Endothelial cell of umbilical vein (primary cell): Measurements from ENCODE around the gene UBXN2A. TPM values are rescaled to one million over a fixed set of nuclear protein-coding genes. Genes with fewer than 3 reads are reported as not detected.

ENCODE experiments used
- BruUV-seq: library from RNA; stranded (reverse); fragments of 400-500 nt; replicated peaks from 2 replicates; lab custom pipeline; 2021; lab: Mats Ljungman, UMichigan
- CTCF ChIA-PET: fragments of 300-600, 350-600 bp; sonication (Branson Sonifier 250); formaldehyde crosslinking; loops from one replicate; lab custom pipeline; 2021; ENCODE audit warnings: antibody characterized with exemption, inconsistent platforms; lab: Charles Lee
- POLR2A ChIA-PET: fragments of 300-600, 350-600 bp; sonication (Branson Sonifier 250); formaldehyde crosslinking; loops from one replicate; lab custom pipeline; 2021; ENCODE audit warnings: antibody characterized with exemption, inconsistent platforms; lab: Charles Lee
- DNase-seq: peaks from one replicate; pipeline ENCODE4 v3.0.0-alpha.2; 2011; ENCODE audit warnings: low read depth, low spot score
- FAIRE-seq: peaks from 2 replicates; lab custom pipeline; 2011; peaks lifted over from hg19 to GRCh38; lab: Jason Lieb, UNC
- H2AFZ ChIP-seq: 2 replicates; pipeline ENCODE4 v1.6.0; 2012; ENCODE audit warnings: low read depth, low read length, control low read depth, inconsistent platforms
- H3K27ac ChIP-seq: 2 replicates; pipeline ENCODE4 v1.5.1; 2011; ENCODE audit warnings: low read depth, mild to moderate bottlenecking, control low read depth, low read length, moderate library complexity; ENCODE audit not compliant: insufficient read depth
- H3K27me3 ChIP-seq, 2 experiments: 2 replicates each; pipeline versions ENCODE4 v1.6.0 to v1.6.1; 2011; ENCODE audit warnings: low read length in 2 of 2, mixed read lengths in 1 of 2; ENCODE audit not compliant: control insufficient read depth in 2 of 2, insufficient read depth in 2 of 2
- H3K36me3 ChIP-seq, 2 experiments: 2 replicates in 1 of 2; 3 replicates in 1 of 2; pipeline ENCODE4 v1.5.1; 2011; ENCODE audit warnings: low read length in 2 of 2, mild to moderate bottlenecking in 1 of 2, moderate library complexity in 1 of 2; ENCODE audit not compliant: control insufficient read depth in 2 of 2, insufficient read depth in 2 of 2; ENCODE audit errors: extremely low read depth in 1 of 2
- H3K4me1 ChIP-seq: 3 replicates; pipeline ENCODE4 v1.5.1; 2011; ENCODE audit warnings: mild to moderate bottlenecking, low read length; ENCODE audit not compliant: control insufficient read depth, insufficient read depth; ENCODE audit errors: extremely low read depth
- H3K4me2 ChIP-seq: 2 replicates; pipeline ENCODE4 v1.6.1; 2011; ENCODE audit warnings: low read length, control low read depth, mixed read lengths; ENCODE audit not compliant: insufficient read depth
- H3K4me3 ChIP-seq, 3 experiments: fragments of 200-600 bp in 1 of 3; sonication (generic), shearing (Covaris generic) in 1 of 3; replicated peaks in 1 of 3; 2 replicates each; pipeline ENCODE4 v1.5.1; 2011 to 2016; ENCODE audit warnings: control low read depth in 3 of 3, low read length in 3 of 3, mild to moderate bottlenecking in 2 of 3, inconsistent platforms in 1 of 3, low read depth in 1 of 3, moderate library complexity in 1 of 3; ENCODE audit not compliant: insufficient read depth in 1 of 3
- H3K79me2 ChIP-seq: 2 replicates; pipeline ENCODE4 v1.6.0; 2012; ENCODE audit warnings: low read length, inconsistent platforms; ENCODE audit not compliant: control insufficient read depth, insufficient read depth
- H3K9ac ChIP-seq: replicated peaks from 2 replicates; pipeline ENCODE3; 2011; ENCODE audit warnings: low read length, control low read depth; ENCODE audit not compliant: insufficient read depth; ENCODE audit errors: extremely low read depth
- H3K9me1 ChIP-seq: replicated peaks from 3 replicates; pipeline ENCODE4 v1.6.0; 2011; ENCODE audit warnings: mild to moderate bottlenecking, low read length; ENCODE audit not compliant: control insufficient read depth, insufficient read depth; ENCODE audit errors: extremely low read depth
- H3K9me3 ChIP-seq: replicated peaks from 2 replicates; pipeline ENCODE4 v1.5.1; 2012; ENCODE audit warnings: low read length, inconsistent platforms; ENCODE audit not compliant: control insufficient read depth, insufficient read depth
- H4K20me1 ChIP-seq: replicated peaks from 2 replicates; pipeline ENCODE3; 2011; ENCODE audit warnings: mild to moderate bottlenecking, low read length; ENCODE audit not compliant: control insufficient read depth, insufficient read depth; ENCODE audit errors: extremely low read depth
- CTCF ChIP-seq, 2 donors: IDR thresholded peaks; 1 replicate in 1 of 2; 2 replicates in 1 of 2; pipeline ENCODE4 v1.5.1; 2011; ENCODE audit warnings: low read length in 2 of 2, mild to moderate bottlenecking in 2 of 2, moderate library complexity in 2 of 2, control low read depth in 1 of 2, inconsistent platforms in 1 of 2, low read depth in 1 of 2; ENCODE audit not compliant: insufficient read depth in 1 of 2; ENCODE audit errors: extremely low read depth in 1 of 2
- EZH2 ChIP-seq: IDR thresholded peaks from 2 replicates; pipeline ENCODE4 v1.6.1; 2012; ENCODE audit warnings: borderline replicate concordance, low read depth, mild to moderate bottlenecking, moderate library complexity, low read length, inconsistent platforms; ENCODE audit not compliant: severe bottlenecking
- FOS ChIP-seq: IDR thresholded peaks from 2 replicates; pipeline ENCODE4 v1.6.1; 2011; ENCODE audit warnings: mild to moderate bottlenecking, low read length, moderate library complexity, borderline replicate concordance; ENCODE audit not compliant: insufficient read depth
- GATA2 ChIP-seq: IDR thresholded peaks from 2 replicates; pipeline ENCODE4 v1.7.0; 2011; ENCODE audit warnings: low read depth, mild to moderate bottlenecking, moderate library complexity, mixed read lengths, low read length; ENCODE audit not compliant: insufficient read length, insufficient read depth
- JUN ChIP-seq: IDR thresholded peaks from 2 replicates; pipeline ENCODE4 v1.6.1; 2011; ENCODE audit warnings: borderline replicate concordance, low read depth; ENCODE audit not compliant: insufficient read length, insufficient read depth
- MAX ChIP-seq: IDR thresholded peaks from 2 replicates; pipeline ENCODE4 v1.6.1; 2011; ENCODE audit not compliant: insufficient read depth, insufficient read length
- MYC ChIP-seq: IDR thresholded peaks from one replicate; pipeline ENCODE4 v1.6.1; 2011; ENCODE audit warnings: mild to moderate bottlenecking, low read depth, low read length
- POLR2A ChIP-seq: IDR thresholded peaks from 2 replicates; pipeline ENCODE4 v1.6.1; 2012; ENCODE audit warnings: low read depth, mild to moderate bottlenecking, control low read depth, low read length
- POLR2AphosphoS5 ChIP-seq: IDR thresholded peaks from 2 replicates; pipeline ENCODE4 v1.6.1; 2012; ENCODE audit warnings: low read depth, mild to moderate bottlenecking, control low read depth, low read length, moderate library complexity; ENCODE audit not compliant: insufficient read depth
- dilution Hi-C: fragments of 300-500 bp; cut with MboI; formaldehyde crosslinking; loops from one replicate; pipeline ENCODE4 v1.15.0; 2019; ENCODE audit warnings: low sequenced_read_pairs; ENCODE audit not compliant: extremely low pct_ligation_motif_present
- intact Hi-C: fragments of 100-400 bp; cut with micrococcal nuclease; formaldehyde crosslinking; loops from one replicate; pipeline ENCODE4 v1.10.0; 2022
- polyA plus RNA-seq, 4 experiments: library from polyadenylated mRNA; depleted of rRNA in 3 of 4; stranded (reverse) in 3 of 4; unstranded in 1 of 4; fragments of >200 nt; gene quantifications; 2 replicates each; pipeline versions ENCODE4 v1.2.1 to v1.2.3, GENCODE V29; 2011 to 2012; ENCODE audit warnings: missing spikeins in 1 of 4
- total RNA-seq: library from RNA; stranded (reverse); gene quantifications from 2 replicates; pipeline ENCODE4 v1.2.3, GENCODE V29; 2021

Gene UBXN2A
- total and polyA plus RNA-seq, 2 donors (not counting 3 experiments of a cell fraction or from before 2014, with no cell fraction given): 3.6 to 19.0 TPM

GRCh38 chr2:24038786-24039499 lies 98.7 kb downstream of the UBXN2A start:
- Histone ChIP-seq H4K20me1 (no peaks in the 10 kb centered on the region), H3K9me3 (no peaks in the 10 kb centered on the region), H3K36me3 (peaks cover 7 to 12% of the 10 kb centered on the region in 2 experiments), H3K9ac (no peak overlapping the region), H3K4me1 (no peaks in the 10 kb centered on the region), H3K27ac (no peak overlapping the region), H3K27me3 (no peaks in the 10 kb centered on the region), H3K4me2 (no peak overlapping the region), H3K4me3 (no peak overlapping the region), H3K79me2 (peaks cover 25% of the 10 kb centered on the region), H2AFZ (no peak overlapping the region), H3K9me1 (no peaks in the 10 kb centered on the region)
- FAIRE-seq (no peak), DNase-seq (no peak)
- dilution Hi-C loops: no loop called here
- intact Hi-C loops: no loop called here
- TF ChIP-seq POLR2A (no peak), EZH2 (no peak), MYC (no peak), POLR2AphosphoS5 (no peak)
- BruUV-seq: no TSS peak
- POLR2A ChIA-PET: no interaction called here
- CTCF ChIA-PET: no interaction called here

- Histone ChIP-seq H3K4me1 (no peaks in the 10 kb centered on the region), H3K4me2 (no peak overlapping the region), H3K27me3 (no peaks in the 10 kb centered on the region), H3K9me3 (no peaks in the 10 kb centered on the region), H2AFZ (no peak overlapping the region), H3K79me2 (peaks cover 29% of the 10 kb centered on the region), H4K20me1 (no peaks in the 10 kb centered on the region), H3K36me3 (peaks cover 7 to 12% of the 10 kb centered on the region in 2 experiments), H3K4me3 (no peak overlapping the region), H3K9ac (no peak overlapping the region), H3K27ac (no peak overlapping the region), H3K9me1 (no peaks in the 10 kb centered on the region)
- TF ChIP-seq CTCF (IDR thresholded peaks at IDR 0.05; ENCODE audit: extremely low read depth in 1 of 2, insufficient read depth in 1 of 2, low read depth in 1 of 2, low read length in 2 of 2): no peak
- no peak for TF ChIP-seq POLR2A
- TF ChIP-seq EZH2: no peak
- TF ChIP-seq POLR2AphosphoS5: no peak
- no peak for TF ChIP-seq MYC
- TF ChIP-seq JUN: no peak
- TF ChIP-seq MAX: no peak
- TF ChIP-seq FOS: no peak
- TF ChIP-seq GATA2: no peak
- intact Hi-C loops (no loop called here), dilution Hi-C loops (no loop called here)
- ChIA-PET CTCF (no interaction called here), POLR2A (no interaction called here)
- DNase-seq: no peak
- FAIRE-seq: no peak
- no TSS peak for BruUV-seq
Observed at GRCh38 chr2:24040511-24040910, 100.2 kb downstream of the UBXN2A start.
